ENCODE data around the gene BAHCC1. TPM values are rescaled to one million over a fixed set of nuclear protein-coding genes. Genes with fewer than 3 reads are reported as not detected.

BAHCC1 gene
- total and polyA plus RNA-seq, 2 of the 8 experiments (the other 6 are each of a cell fraction or from before 2014, with no cell fraction given): 0.26 to 0.58 TPM

GRCh38 chr17:81367171-81367570 lies 28.1 kb upstream of the BAHCC1 start:
- Histone ChIP-seq H4K91ac (replicated peaks; ENCODE audit: insufficient read length, low read length) (no peak overlapping the region), H2BK120ac (replicated peaks; ENCODE audit: low read depth, low read length) (no peak overlapping the region), H2AFZ (ENCODE audit: low read length) (no peak overlapping the region), H3K4me3 (ENCODE audit: extremely low read depth in 1 of 4, insufficient read depth in 2 of 4, low read depth in 3 of 4, low read length in 4 of 4) (no peak overlapping the region), H3K18ac (ENCODE audit: extremely low read depth, low read length) (no peak overlapping the region), H3K27me3 (replicated peaks in 1 of 4; ENCODE audit: control insufficient read depth in 3 of 4, extremely low read depth in 1 of 4, insufficient read depth in 3 of 4, low read length in 3 of 4) (peaks cover 0 to 16% (median 2%) of the 10 kb centered on the region in 4 experiments; a peak in 4 of 7 replicates), H3K79me2 (ENCODE audit: control insufficient read depth in 1 of 2, insufficient read depth in 2 of 2, low read length in 2 of 2) (no peaks in the 10 kb centered on the region), H2AK5ac (ENCODE audit: low read depth, low read length) (no peak overlapping the region), H3K23me2 (ENCODE audit: low read depth, low read length) (no peaks in the 10 kb centered on the region; the same call in 1 of the 2 replicates), H3K4me1 (replicated peaks in 1 of 4; ENCODE audit: control insufficient read depth in 3 of 4, insufficient read depth in 4 of 4, low read length in 3 of 4) (peaks cover 0 to 9% (median 3%) of the 10 kb centered on the region in 4 experiments; a peak in 3 of 7 replicates), H3K79me1 (ENCODE audit: low read depth, low read length) (no peaks in the 10 kb centered on the region), H3K36me3 (ENCODE audit: control insufficient read depth in 2 of 4, insufficient read depth in 4 of 4, low read length in 3 of 4) (no peaks in the 10 kb centered on the region), H4K8ac (ENCODE audit: extremely low read depth, insufficient read depth, low read length) (no peak overlapping the region), H3K14ac (ENCODE audit: insufficient read length) (no peak overlapping the region), H2BK12ac (ENCODE audit: low read depth, low read length) (no peak overlapping the region), H3K56ac (replicated peaks; ENCODE audit: insufficient read length, low read depth, low read length) (no peak overlapping the region), H3K9me3 (ENCODE audit: insufficient read depth in 2 of 2, low read depth in 1 of 2, low read length in 1 of 2) (no peaks in the 10 kb centered on the region), H2BK5ac (ENCODE audit: low read depth, low read length) (no peak overlapping the region), H3K23ac (ENCODE audit: insufficient read length) (no peak overlapping the region), H4K5ac (ENCODE audit: insufficient read length, low read depth, low read length) (no peak overlapping the region), H3K4me2 (ENCODE audit: insufficient read depth in 1 of 2, low read depth in 2 of 2, low read length in 2 of 2) (no peak overlapping the region), H3K9ac (replicated peaks in 1 of 4; ENCODE audit: extremely low read depth in 1 of 4, low read depth in 3 of 4, low read length in 3 of 4) (no peak overlapping the region), H2BK20ac (ENCODE audit: low read length) (no peak overlapping the region), H3K4ac (replicated peaks; ENCODE audit: insufficient read length, low read depth, low read length) (no peak overlapping the region), H2BK15ac (ENCODE audit: low read length) (no peak overlapping the region), H3K27ac (ENCODE audit: low read depth, low read length) (no peak overlapping the region), H4K20me1 (replicated peaks in 1 of 2; ENCODE audit: control insufficient read depth in 1 of 2, insufficient read depth in 2 of 2, low read length in 2 of 2) (no peaks in the 10 kb centered on the region)
- FAIRE-seq (no peak), DNase-seq (ENCODE audit: low read depth in 1 of 2, low spot score in 2 of 2) (no peak)
- CTCF ChIA-PET (ENCODE audit: partially characterized antibody): interaction anchor here (1.3 kb wide), 1 partner anchor 14 kb away, joined by 3 read pairs; no protein-coding TSS in a partner anchor
- POLR2A ChIA-PET (ENCODE audit: partially characterized antibody): no interaction called here
- WGBS, 2 experiments (ENCODE audit: extremely low coverage in 1 of 2, insufficient coverage in 1 of 2, insufficient read length in 1 of 2, insufficient replicate concordance in 2 of 2, low coverage in 1 of 2, low lambda C conversion rate in 2 of 2, missing lambda C conversion rate in 1 of 2): 81% methylated on average over 12 of the region's 12 CpGs; no CpG with 5 or more reads in 1 of the 2 experiments
- TF ChIP-seq KDM1A (IDR thresholded peaks at IDR 0.05; ENCODE audit: borderline replicate concordance, low read length): no peak
- no peak for TF ChIP-seq CEBPB (IDR thresholded peaks at IDR 0.05; ENCODE audit: low read depth, low read length)

Measured in H1 (cell line).